HFFc6 (cell line): ENCODE data around the gene GSTO1. TPM values are rescaled to one million over a fixed set of nuclear protein-coding genes. Genes with fewer than 3 reads are reported as not detected.

Experiments
- DNase-seq: peaks from one replicate; pipeline ENCODE4 v3.0.0-alpha.2; 2018
- H3K27ac Mint-ChIP-seq: 2 replicates; pipeline ENCODE4 v1.8.0; 2020; ENCODE audit warnings: mild to moderate bottlenecking, mixed read lengths
- H3K27me3 Mint-ChIP-seq: 2 replicates; pipeline ENCODE4 v1.8.0; 2021; ENCODE audit warnings: mild to moderate bottlenecking, moderate library complexity, mixed read lengths; ENCODE audit not compliant: insufficient read depth
- H3K36me3 Mint-ChIP-seq: 2 replicates; pipeline ENCODE4 v1.8.0; 2021; ENCODE audit warnings: low read depth, mixed read lengths
- H3K4me1 Mint-ChIP-seq: 2 replicates; pipeline ENCODE4 v1.8.0; 2020; ENCODE audit warnings: low read depth, mixed read lengths
- H3K4me3 Mint-ChIP-seq: 2 replicates; pipeline ENCODE4 v1.8.0; 2020; ENCODE audit warnings: mild to moderate bottlenecking, moderate library complexity, mixed read lengths
- H3K9me3 Mint-ChIP-seq: 2 replicates; pipeline ENCODE4 v1.8.0; 2020; ENCODE audit warnings: mild to moderate bottlenecking, mixed read lengths
- CTCF ChIP-seq: fragments of 200-600 bp; sonication (generic); IDR thresholded peaks from 2 replicates; pipeline ENCODE4 v1.5.0; 2021; ENCODE audit warnings: antibody characterized with exemption, mild to moderate bottlenecking
- total RNA-seq, 6 experiments: library from RNA; stranded (reverse); fragmentation: NEBNext Ultra II Directional; extraction: Animal tissue kit (Norgen Biotek cat#: 25700); gene quantifications; 2 replicates in 1 of 6; 3 replicates in 5 of 6; pipeline ENCODE4 v1.2.3, GENCODE V29; 2021

GSTO1 gene
- total RNA-seq, 6 experiments from 2014 or later = 213 to 242 (median 224) TPM

GRCh38 chr10:104286939-104287338 is 32.2 kb downstream of the GSTO1 start:
- Mint-ChIP-seq H3K9me3 (no peaks in the 10 kb centered on the region), H3K27ac (no peak overlapping the region), H3K4me1 (peaks cover 39% of the 10 kb centered on the region), H3K4me3 (no peak overlapping the region), H3K27me3 (no peaks in the 10 kb centered on the region), H3K36me3 (no peaks in the 10 kb centered on the region; the same call in 1 of the 2 replicates)
- TF ChIP-seq CTCF = no peak
- no peak for DNase-seq

GRCh38 chr10:104288355-104288754 is 33.7 kb downstream of the GSTO1 start:
- Mint-ChIP-seq H3K4me1 (peaks cover 53% of the 10 kb centered on the region), H3K27me3 (no peaks in the 10 kb centered on the region; the same call in 1 of the 2 replicates), H3K9me3 (no peaks in the 10 kb centered on the region), H3K4me3 (no peak overlapping the region), H3K36me3 (no peaks in the 10 kb centered on the region; the same call in 1 of the 2 replicates), H3K27ac (no peak overlapping the region)
- no peak for DNase-seq
- TF ChIP-seq CTCF = no peak

- no peaks in the 10 kb centered on the region; the same call in 1 of the 2 replicates for H3K36me3 Mint-ChIP-seq
- peak; percentile 80 for DNase-seq
- peak; percentile 100 for TF ChIP-seq CTCF
- H3K27ac Mint-ChIP-seq = peak overlapping the region; percentile 74
- H3K4me1 Mint-ChIP-seq = peaks cover 78% of the 10 kb centered on the region
- peak overlapping the region; percentile 67 for H3K4me3 Mint-ChIP-seq
- H3K9me3 Mint-ChIP-seq = no peaks in the 10 kb centered on the region
- no peaks in the 10 kb centered on the region; the same call in 1 of the 2 replicates for H3K27me3 Mint-ChIP-seq
These were observed 36.8 kb downstream of the GSTO1 start for GRCh38 chr10:104291439-104291951.

GRCh38 chr10:104293011-104293410 is 38.3 kb downstream of the GSTO1 start:
- Mint-ChIP-seq H3K27ac (peak overlapping the region; percentile 86), H3K27me3 (no peaks in the 10 kb centered on the region; the same call in 1 of the 2 replicates), H3K4me3 (peak overlapping the region; percentile 59; the same call in 1 of the 2 replicates), H3K4me1 (peaks cover 84% of the 10 kb centered on the region), H3K36me3 (no peaks in the 10 kb centered on the region; the same call in 1 of the 2 replicates), H3K9me3 (no peaks in the 10 kb centered on the region)
- DNase-seq = peak; percentile 74
- no peak for TF ChIP-seq CTCF

GRCh38 chr10:104293781-104294321 is 39.2 kb downstream of the GSTO1 start:
- peak overlapping the region; percentile 86 for H3K27ac Mint-ChIP-seq
- H3K9me3 Mint-ChIP-seq = no peaks in the 10 kb centered on the region
- H3K36me3 Mint-ChIP-seq = no peaks in the 10 kb centered on the region; the same call in 1 of the 2 replicates
- H3K4me3 Mint-ChIP-seq = no peak overlapping the region
- no peak for DNase-seq
- H3K4me1 Mint-ChIP-seq = peaks cover 84% of the 10 kb centered on the region
- H3K27me3 Mint-ChIP-seq = no peaks in the 10 kb centered on the region; the same call in 1 of the 2 replicates
- no peak for TF ChIP-seq CTCF
